Liver (tissue), 9 donors: ENCODE data around the gene PPDPF. TPM values are rescaled to one million over a fixed set of nuclear protein-coding genes. Genes with fewer than 3 reads are reported as not detected.

Source experiments
- DNase-seq: peaks from one replicate; pipeline ENCODE4 v3.0.0-alpha.2; 2017; ENCODE audit warnings: low spot score
- H3K27ac ChIP-seq, 2 donors: one replicate each; pipeline ENCODE4 v1.7.0; 2013; ENCODE audit warnings: inconsistent platforms in 2 of 2, low read length in 2 of 2, control low read depth in 1 of 2, low read depth in 1 of 2, mild to moderate bottlenecking in 1 of 2
- H3K27me3 ChIP-seq, 4 donors: one replicate each; pipeline versions ENCODE4 v1.6.1 to v1.7.0; 2013; ENCODE audit warnings: low read length in 3 of 4, inconsistent platforms in 1 of 4, mild to moderate bottlenecking in 1 of 4, moderate library complexity in 1 of 4; ENCODE audit not compliant: control insufficient read depth in 4 of 4, insufficient read depth in 4 of 4
- H3K36me3 ChIP-seq, 4 donors: one replicate each; pipeline versions ENCODE4 v1.6.1 to v1.7.0; 2013; ENCODE audit warnings: low read length in 3 of 4, mild to moderate bottlenecking in 3 of 4, low read depth in 1 of 4, moderate library complexity in 1 of 4; ENCODE audit not compliant: control insufficient read depth in 4 of 4, insufficient read depth in 3 of 4
- H3K4me1 ChIP-seq, 4 donors: one replicate each; pipeline versions ENCODE4 v1.6.1 to v1.7.0; 2013; ENCODE audit warnings: low read length in 3 of 4, mild to moderate bottlenecking in 3 of 4, moderate library complexity in 1 of 4; ENCODE audit not compliant: control insufficient read depth in 4 of 4, insufficient read depth in 4 of 4
- H3K4me3 ChIP-seq, 3 donors: one replicate each; pipeline versions ENCODE4 v1.6.1 to v1.7.0; 2013; ENCODE audit warnings: low read length in 3 of 3, control low read depth in 1 of 3, low read depth in 1 of 3, mild to moderate bottlenecking in 1 of 3
- H3K9ac ChIP-seq, 2 donors: one replicate each; pipeline ENCODE4 v1.7.0; 2013; ENCODE audit warnings: low read length in 2 of 2, mild to moderate bottlenecking in 2 of 2, moderate library complexity in 2 of 2, control low read depth in 1 of 2, low read depth in 1 of 2
- H3K9me3 ChIP-seq, 4 donors: one replicate each; pipeline versions ENCODE4 v1.6.1 to v1.7.0; 2013; ENCODE audit warnings: low read length in 3 of 4; ENCODE audit not compliant: control insufficient read depth in 4 of 4
- ATF3 ChIP-seq: IDR thresholded peaks from 2 replicates; pipeline ENCODE4 v1.6.1; 2016; ENCODE audit warnings: antibody characterized with exemption
- EGR1 ChIP-seq, 2 donors: IDR thresholded peaks; 2 replicates each; pipeline ENCODE4 v1.6.1; 2016 to 2018; ENCODE audit warnings: antibody characterized with exemption in 2 of 2, low read depth in 2 of 2
- FOXA1 ChIP-seq: IDR thresholded peaks from 2 replicates; pipeline ENCODE4 v1.6.1; 2016; ENCODE audit warnings: antibody characterized with exemption
- FOXA2 ChIP-seq: IDR thresholded peaks from 2 replicates; pipeline ENCODE4 v1.6.1; 2016; ENCODE audit warnings: antibody characterized with exemption
- GABPA ChIP-seq, 2 donors: IDR thresholded peaks in 1 of 2; conservative IDR thresholded peaks in 1 of 2; 2 replicates each; pipeline ENCODE4 v1.6.1; 2016; ENCODE audit warnings: antibody characterized with exemption in 2 of 2, mild to moderate bottlenecking in 1 of 2, moderate library complexity in 1 of 2
- HNF4A ChIP-seq, 2 donors: conservative IDR thresholded peaks; 2 replicates each; pipeline ENCODE4 v1.6.1; 2016; ENCODE audit warnings: antibody characterized with exemption in 2 of 2, mild to moderate bottlenecking in 2 of 2
- HNF4G ChIP-seq: IDR thresholded peaks from 2 replicates; pipeline ENCODE4 v1.6.1; 2016; ENCODE audit warnings: antibody characterized with exemption
- JUND ChIP-seq, 2 donors: IDR thresholded peaks; 2 replicates each; pipeline ENCODE4 v1.6.1; 2016; ENCODE audit warnings: antibody characterized with exemption in 2 of 2
- NR2F2 ChIP-seq: IDR thresholded peaks from 2 replicates; pipeline ENCODE4 v1.6.1; 2016; ENCODE audit warnings: antibody characterized with exemption
- RAD21 ChIP-seq, 2 donors: IDR thresholded peaks; 2 replicates each; pipeline ENCODE4 v1.6.1; 2016; ENCODE audit warnings: antibody characterized with exemption in 2 of 2, mild to moderate bottlenecking in 2 of 2
- RXRA ChIP-seq, 2 donors: IDR thresholded peaks; 2 replicates each; pipeline ENCODE4 v1.6.1; 2017 to 2018; ENCODE audit warnings: antibody characterized with exemption in 2 of 2, mild to moderate bottlenecking in 1 of 2
- SP1 ChIP-seq: IDR thresholded peaks from 2 replicates; pipeline ENCODE4 v1.6.1; 2018; ENCODE audit warnings: antibody characterized with exemption, mild to moderate bottlenecking
- TAF1 ChIP-seq: conservative IDR thresholded peaks from 2 replicates; pipeline ENCODE4 v1.6.1; 2016; ENCODE audit warnings: antibody characterized with exemption, mild to moderate bottlenecking
- YY1 ChIP-seq: IDR thresholded peaks from 2 replicates; pipeline ENCODE4 v1.6.1; 2016; ENCODE audit warnings: antibody characterized with exemption, mild to moderate bottlenecking
- WGBS: extraction: QIAGEN DNeasy Blood & Tissue Kit; methylation state at CpG from one replicate; pipeline ENCODE4 v1.1.7; 2013; 5-methylcytosine and 5-hydroxymethylcytosine counted together
- polyA plus RNA-seq, 2 donors: library from polyadenylated mRNA; stranded (reverse) in 1 of 2; unstranded in 1 of 2; fragments of 200-250 nt in 1 of 2; fragments of >200 nt in 1 of 2; fragmentation: Nextera tagmentation in 1 of 2; extraction: Ambion mirVana in 1 of 2; gene quantifications; one replicate each; pipeline versions ENCODE4 v1.2.1 to v1.2.3, GENCODE V29; 2013 to 2015
- total RNA-seq, 2 donors: library from RNA; depleted of rRNA; stranded (reverse); fragments of >200 nt; gene quantifications; one replicate each; pipeline ENCODE4 v1.2.3, GENCODE V29; 2014
- TF ChIP-seq, protein P1 (sequence below): IDR thresholded peaks from 2 replicates; pipeline ENCODE4 v1.6.1; 2016; ENCODE audit warnings: antibody characterized with exemption
- TF ChIP-seq, protein P2 (sequence below): IDR thresholded peaks from 2 replicates; pipeline ENCODE4 v1.6.1; 2016; ENCODE audit warnings: antibody characterized with exemption
- TF ChIP-seq, protein P3 (sequence below): IDR thresholded peaks from 2 replicates; pipeline ENCODE4 v1.6.1; 2016; ENCODE audit warnings: antibody characterized with exemption, mild to moderate bottlenecking
- TF ChIP-seq, protein P4 (sequence below): fragments of 150-350 bp; IDR thresholded peaks from 2 replicates; pipeline ENCODE4 v1.5.1; 2017; ENCODE audit warnings: improper control_type of control experiment, low read depth, low read length; ENCODE audit not compliant: missing input control
- donor health status: healthy.
- donor health status: healthy.
- donor health status: healthy.
- donor health status: healthy.
- donor health status: healthy.

The PPDPF gene
- total and polyA plus RNA-seq, 4 donors: 8.3 to 196 (median 25.3) TPM

DNA sequence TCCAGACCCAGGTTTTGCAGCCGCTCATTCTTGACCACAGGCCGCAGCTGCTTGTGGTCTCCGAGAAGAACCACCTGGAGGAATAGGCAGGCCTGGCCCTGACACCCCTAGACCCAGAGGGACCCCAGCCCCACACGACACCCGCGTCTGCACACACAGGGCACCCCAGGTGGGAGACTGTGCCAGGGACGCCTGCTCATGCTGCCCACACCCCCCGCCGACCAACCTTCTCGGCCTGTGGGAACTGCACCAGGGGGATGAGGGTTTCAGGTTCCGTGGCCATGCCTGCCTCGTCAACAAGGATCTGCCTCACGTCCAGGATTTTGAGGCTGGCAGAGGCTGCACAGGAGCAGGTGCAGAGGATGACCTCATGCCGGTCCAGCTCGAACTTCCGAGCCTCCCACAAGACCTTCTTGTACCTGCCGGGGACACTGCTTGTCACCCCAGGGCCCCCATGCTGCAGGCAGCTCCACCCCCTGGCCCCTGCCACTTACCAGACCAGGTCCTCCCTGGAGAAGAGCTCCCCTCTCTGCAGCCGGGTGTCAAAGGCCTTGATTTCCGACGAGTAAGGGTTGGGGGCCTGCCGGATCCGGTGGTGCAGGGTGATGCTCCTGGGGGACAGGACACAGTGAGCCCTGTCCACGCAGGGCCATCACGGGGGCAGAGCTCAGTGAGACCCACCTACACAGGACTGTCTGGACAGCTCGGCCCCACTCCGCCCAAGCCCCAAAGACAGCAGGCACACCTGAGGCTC, 40.5 kb downstream of the PPDPF start:
- Histone ChIP-seq H3K9ac (no peak overlapping the region), H3K4me1 (no peaks in the 10 kb centered on the region), H3K27me3 (no peaks in the 10 kb centered on the region), H3K27ac (no peak overlapping the region), H3K36me3 (peaks cover 0 to 54% (median 37%) of the 10 kb centered on the region in 4 donors), H3K9me3 (no peaks in the 10 kb centered on the region), H3K4me3 (no peak overlapping the region)
- WGBS: 97% methylated on average over 26 of the region's 26 CpGs
- DNase-seq: no peak
- TF ChIP-seq RXRA (IDR thresholded peaks at IDR 0.05): no peak
- TF ChIP-seq JUND (IDR thresholded peaks at IDR 0.05): no peak
- TF ChIP-seq SP1: no peak
- TF ChIP-seq ATF3: no peak
- no peak for TF ChIP-seq RAD21 (IDR thresholded peaks at IDR 0.05)
- TF ChIP-seq GABPA (IDR thresholded peaks at IDR 0.05 in 1 of 2, conservative IDR thresholded peaks at IDR 0.05 in 1 of 2): no peak
- TF ChIP-seq, protein P1, sequence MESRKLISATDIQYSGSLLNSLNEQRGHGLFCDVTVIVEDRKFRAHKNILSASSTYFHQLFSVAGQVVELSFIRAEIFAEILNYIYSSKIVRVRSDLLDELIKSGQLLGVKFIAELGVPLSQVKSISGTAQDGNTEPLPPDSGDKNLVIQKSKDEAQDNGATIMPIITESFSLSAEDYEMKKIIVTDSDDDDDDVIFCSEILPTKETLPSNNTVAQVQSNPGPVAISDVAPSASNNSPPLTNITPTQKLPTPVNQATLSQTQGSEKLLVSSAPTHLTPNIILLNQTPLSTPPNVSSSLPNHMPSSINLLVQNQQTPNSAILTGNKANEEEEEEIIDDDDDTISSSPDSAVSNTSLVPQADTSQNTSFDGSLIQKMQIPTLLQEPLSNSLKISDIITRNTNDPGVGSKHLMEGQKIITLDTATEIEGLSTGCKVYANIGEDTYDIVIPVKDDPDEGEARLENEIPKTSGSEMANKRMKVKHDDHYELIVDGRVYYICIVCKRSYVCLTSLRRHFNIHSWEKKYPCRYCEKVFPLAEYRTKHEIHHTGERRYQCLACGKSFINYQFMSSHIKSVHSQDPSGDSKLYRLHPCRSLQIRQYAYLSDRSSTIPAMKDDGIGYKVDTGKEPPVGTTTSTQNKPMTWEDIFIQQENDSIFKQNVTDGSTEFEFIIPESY: no peak
- TF ChIP-seq FOXA2: no peak
- no peak for TF ChIP-seq HNF4A (conservative IDR thresholded peaks at IDR 0.05)
- no peak for TF ChIP-seq TAF1
- TF ChIP-seq, protein P2, sequence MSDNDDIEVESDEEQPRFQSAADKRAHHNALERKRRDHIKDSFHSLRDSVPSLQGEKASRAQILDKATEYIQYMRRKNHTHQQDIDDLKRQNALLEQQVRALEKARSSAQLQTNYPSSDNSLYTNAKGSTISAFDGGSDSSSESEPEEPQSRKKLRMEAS: no peak
- no peak for TF ChIP-seq FOXA1
- TF ChIP-seq, protein P3, sequence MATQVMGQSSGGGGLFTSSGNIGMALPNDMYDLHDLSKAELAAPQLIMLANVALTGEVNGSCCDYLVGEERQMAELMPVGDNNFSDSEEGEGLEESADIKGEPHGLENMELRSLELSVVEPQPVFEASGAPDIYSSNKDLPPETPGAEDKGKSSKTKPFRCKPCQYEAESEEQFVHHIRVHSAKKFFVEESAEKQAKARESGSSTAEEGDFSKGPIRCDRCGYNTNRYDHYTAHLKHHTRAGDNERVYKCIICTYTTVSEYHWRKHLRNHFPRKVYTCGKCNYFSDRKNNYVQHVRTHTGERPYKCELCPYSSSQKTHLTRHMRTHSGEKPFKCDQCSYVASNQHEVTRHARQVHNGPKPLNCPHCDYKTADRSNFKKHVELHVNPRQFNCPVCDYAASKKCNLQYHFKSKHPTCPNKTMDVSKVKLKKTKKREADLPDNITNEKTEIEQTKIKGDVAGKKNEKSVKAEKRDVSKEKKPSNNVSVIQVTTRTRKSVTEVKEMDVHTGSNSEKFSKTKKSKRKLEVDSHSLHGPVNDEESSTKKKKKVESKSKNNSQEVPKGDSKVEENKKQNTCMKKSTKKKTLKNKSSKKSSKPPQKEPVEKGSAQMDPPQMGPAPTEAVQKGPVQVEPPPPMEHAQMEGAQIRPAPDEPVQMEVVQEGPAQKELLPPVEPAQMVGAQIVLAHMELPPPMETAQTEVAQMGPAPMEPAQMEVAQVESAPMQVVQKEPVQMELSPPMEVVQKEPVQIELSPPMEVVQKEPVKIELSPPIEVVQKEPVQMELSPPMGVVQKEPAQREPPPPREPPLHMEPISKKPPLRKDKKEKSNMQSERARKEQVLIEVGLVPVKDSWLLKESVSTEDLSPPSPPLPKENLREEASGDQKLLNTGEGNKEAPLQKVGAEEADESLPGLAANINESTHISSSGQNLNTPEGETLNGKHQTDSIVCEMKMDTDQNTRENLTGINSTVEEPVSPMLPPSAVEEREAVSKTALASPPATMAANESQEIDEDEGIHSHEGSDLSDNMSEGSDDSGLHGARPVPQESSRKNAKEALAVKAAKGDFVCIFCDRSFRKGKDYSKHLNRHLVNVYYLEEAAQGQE: no peak
- TF ChIP-seq YY1: no peak
- TF ChIP-seq EGR1 (IDR thresholded peaks at IDR 0.05; ENCODE audit: low read depth in 2 of 2): no peak
- no peak for TF ChIP-seq NR2F2
- TF ChIP-seq HNF4G: no peak
- TF ChIP-seq, protein P4, sequence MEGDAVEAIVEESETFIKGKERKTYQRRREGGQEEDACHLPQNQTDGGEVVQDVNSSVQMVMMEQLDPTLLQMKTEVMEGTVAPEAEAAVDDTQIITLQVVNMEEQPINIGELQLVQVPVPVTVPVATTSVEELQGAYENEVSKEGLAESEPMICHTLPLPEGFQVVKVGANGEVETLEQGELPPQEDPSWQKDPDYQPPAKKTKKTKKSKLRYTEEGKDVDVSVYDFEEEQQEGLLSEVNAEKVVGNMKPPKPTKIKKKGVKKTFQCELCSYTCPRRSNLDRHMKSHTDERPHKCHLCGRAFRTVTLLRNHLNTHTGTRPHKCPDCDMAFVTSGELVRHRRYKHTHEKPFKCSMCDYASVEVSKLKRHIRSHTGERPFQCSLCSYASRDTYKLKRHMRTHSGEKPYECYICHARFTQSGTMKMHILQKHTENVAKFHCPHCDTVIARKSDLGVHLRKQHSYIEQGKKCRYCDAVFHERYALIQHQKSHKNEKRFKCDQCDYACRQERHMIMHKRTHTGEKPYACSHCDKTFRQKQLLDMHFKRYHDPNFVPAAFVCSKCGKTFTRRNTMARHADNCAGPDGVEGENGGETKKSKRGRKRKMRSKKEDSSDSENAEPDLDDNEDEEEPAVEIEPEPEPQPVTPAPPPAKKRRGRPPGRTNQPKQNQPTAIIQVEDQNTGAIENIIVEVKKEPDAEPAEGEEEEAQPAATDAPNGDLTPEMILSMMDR: no peak
